IMR-90 (cell line): ENCODE results near the gene FRMD5. TPM values are rescaled to one million over a fixed set of nuclear protein-coding genes. Genes with fewer than 3 reads are reported as not detected.

ENCODE experiments used
- ATAC-seq: fragments of 200-7000 bp; cut with Tn5 transposase; 2 replicates; pipeline ENCODE4 v1.9.1; 2020; ENCODE audit warnings: low read depth, mild to moderate bottlenecking, moderate library complexity
- BruUV-seq: library from RNA; stranded (reverse); fragments of 400-500 nt; replicated peaks from 2 replicates; lab custom pipeline; 2021; lab: Mats Ljungman, UMichigan
- CTCF ChIA-PET: fragments of 300-600 bp; formaldehyde crosslinking; extraction: SDS; loops from one replicate; lab custom pipeline; 2021; ENCODE audit warnings: antibody characterized with exemption; lab: Yijun Ruan, JAX
- POLR2A ChIA-PET: fragments of 300-600 bp; sonication (Branson Sonifier 250); formaldehyde crosslinking; loops from one replicate; lab custom pipeline; 2022; ENCODE audit warnings: antibody characterized with exemption; ENCODE audit not compliant: unreplicated experiment; lab: Charles Lee
- DNase-seq: peaks from one replicate; pipeline ENCODE4 v3.0.0; 2013
- H2AFZ ChIP-seq: replicated peaks from 2 replicates; pipeline ENCODE3; 2013; ENCODE audit warnings: low read length, mild to moderate bottlenecking; ENCODE audit not compliant: poor library complexity
- H2AK5ac ChIP-seq: 2 replicates; pipeline ENCODE4 v1.6.1; 2013; ENCODE audit warnings: low read depth, low read length, inconsistent platforms
- H2AK9ac ChIP-seq: replicated peaks from 2 replicates; pipeline ENCODE3; 2013; ENCODE audit warnings: mild to moderate bottlenecking, low read depth, low read length, moderate library complexity; ENCODE audit not compliant: poor library complexity
- H2BK120ac ChIP-seq: 2 replicates; pipeline ENCODE4 v1.6.1; 2013; ENCODE audit warnings: low read depth, low read length, inconsistent platforms
- H2BK15ac ChIP-seq: 3 replicates; pipeline ENCODE4 v1.6.1; 2013; ENCODE audit warnings: low read depth, low read length, inconsistent platforms
- H2BK20ac ChIP-seq: 2 replicates; pipeline ENCODE4 v1.6.1; 2013; ENCODE audit warnings: low read depth, mild to moderate bottlenecking, inconsistent platforms, low read length, moderate library complexity
- H2BK5ac ChIP-seq: 2 replicates; pipeline ENCODE4 v1.6.1; 2013; ENCODE audit warnings: mild to moderate bottlenecking, low read depth, low read length, inconsistent platforms; ENCODE audit not compliant: poor library complexity, severe bottlenecking
- H3K14ac ChIP-seq: replicated peaks from 2 replicates; pipeline ENCODE4 v1.6.1; 2013; ENCODE audit warnings: low read depth, low read length, inconsistent platforms
- H3K18ac ChIP-seq: 2 replicates; pipeline ENCODE4 v1.6.1; 2013; ENCODE audit warnings: low read depth, low read length, control low read depth
- H3K23ac ChIP-seq: 2 replicates; pipeline ENCODE4 v1.6.1; 2013; ENCODE audit warnings: low read depth, low read length, inconsistent platforms
- H3K27ac ChIP-seq: 2 replicates; pipeline ENCODE4 v1.5.1; 2013; ENCODE audit warnings: mild to moderate bottlenecking, control low read depth, low read length; ENCODE audit not compliant: insufficient read depth
- H3K27me3 ChIP-seq: 2 replicates; pipeline ENCODE4 v1.6.1; 2013; ENCODE audit warnings: low read length; ENCODE audit not compliant: control insufficient read depth, insufficient read depth
- H3K36me3 ChIP-seq: 2 replicates; pipeline ENCODE4 v1.6.1; 2013; ENCODE audit warnings: low read length, mixed read lengths; ENCODE audit not compliant: control insufficient read depth, insufficient read depth
- H3K4ac ChIP-seq: 2 replicates; pipeline ENCODE4 v1.6.1; 2013; ENCODE audit warnings: low read depth, low read length, inconsistent platforms
- H3K4me1 ChIP-seq: 2 replicates; pipeline ENCODE4 v1.6.1; 2013; ENCODE audit warnings: low read length, mixed read lengths; ENCODE audit not compliant: control insufficient read depth, insufficient read depth
- H3K4me2 ChIP-seq: 2 replicates; pipeline ENCODE4 v1.6.1; 2013; ENCODE audit warnings: low read depth, mild to moderate bottlenecking, control low read depth, low read length, moderate library complexity
- H3K4me3 ChIP-seq: 2 replicates; pipeline ENCODE4 v1.5.1; 2013; ENCODE audit warnings: low read depth, mild to moderate bottlenecking, control low read depth, low read length, moderate library complexity; ENCODE audit not compliant: insufficient read depth
- H3K56ac ChIP-seq: 2 replicates; pipeline ENCODE4 v1.6.1; 2013; ENCODE audit warnings: low read length, inconsistent platforms; ENCODE audit not compliant: insufficient read depth; ENCODE audit errors: extremely low read depth
- H3K79me1 ChIP-seq, 2 experiments: 2 replicates each; pipeline ENCODE4 v1.6.1; 2013; ENCODE audit warnings: low read length in 2 of 2, inconsistent platforms in 1 of 2, low read depth in 1 of 2
- H3K9ac ChIP-seq: 2 replicates; pipeline ENCODE4 v1.6.1; 2013; ENCODE audit warnings: low read depth, low read length, control low read depth
- H3K9me1 ChIP-seq: 2 replicates; pipeline ENCODE4 v1.6.1; 2013; ENCODE audit warnings: low read length, inconsistent platforms; ENCODE audit not compliant: insufficient read depth
- H3K9me3 ChIP-seq: 2 replicates; pipeline ENCODE4 v1.6.1; 2013; ENCODE audit warnings: low read length; ENCODE audit not compliant: control insufficient read depth, insufficient read depth
- H4K20me1 ChIP-seq: 2 replicates; pipeline ENCODE4 v1.6.1; 2013; ENCODE audit warnings: low read length, inconsistent platforms; ENCODE audit not compliant: insufficient read depth
- H4K5ac ChIP-seq: 2 replicates; pipeline ENCODE4 v1.6.1; 2013; ENCODE audit warnings: mild to moderate bottlenecking, low read depth, low read length, control low read depth
- H4K8ac ChIP-seq, 2 experiments: 2 replicates each; pipeline ENCODE4 v1.6.1; 2013; ENCODE audit warnings: low read depth in 2 of 2, low read length in 2 of 2, control low read depth in 1 of 2, inconsistent platforms in 1 of 2
- H4K91ac ChIP-seq: 2 replicates; pipeline ENCODE4 v1.6.1; 2013; ENCODE audit warnings: low read depth, low read length, inconsistent platforms; ENCODE audit not compliant: insufficient read depth
- MAFK ChIP-seq: IDR thresholded peaks from 2 replicates; pipeline ENCODE4 v1.6.1; 2012; ENCODE audit warnings: low read depth, low read length, improper control_type of control experiment
- SMC3 ChIP-seq: fragments of 150-350 bp; IDR thresholded peaks from 2 replicates; pipeline ENCODE4 v1.6.1; 2016; ENCODE audit warnings: low read depth, mild to moderate bottlenecking, antibody characterized with exemption, low read length, moderate library complexity
- dilution Hi-C: fragments of 300-500 bp; cut with HindIII; formaldehyde crosslinking; loops from one replicate; pipeline ENCODE4 v1.14.3; 2018; ENCODE audit warnings: low sequenced_read_pairs; ENCODE audit not compliant: unreplicated experiment
- in situ Hi-C: fragments of 300-500 bp; cut with MboI; formaldehyde crosslinking; loops from 3 replicates; pipeline ENCODE4 v1.14.3; 2019; ENCODE audit warnings: low sequenced_read_pairs, inconsistent platforms, mixed read lengths
- intact Hi-C: fragments of 100-400 bp; cut with micrococcal nuclease; formaldehyde crosslinking; loops from 2 replicates; pipeline ENCODE4 v1.10.0; 2022
- polyA plus RNA-seq, 3 experiments: library from polyadenylated mRNA; depleted of rRNA; stranded (reverse); fragments of >200 nt; gene quantifications; 2 replicates each; pipeline ENCODE4 v1.2.3, GENCODE V29; 2012; ENCODE audit warnings: low replicate concordance in 1 of 3
- total RNA-seq: library from RNA; depleted of rRNA; stranded (reverse); fragments of >200 nt; gene quantifications from 2 replicates; pipeline ENCODE4 v1.2.3, GENCODE V29; 2012

FRMD5 gene
- total and polyA plus RNA-seq, 2 of the 4 experiments (the other 2 are of a cell fraction) = 4.1 to 5.4 TPM

- BruUV-seq = no TSS peak
- H2AFZ ChIP-seq = no peak overlapping the region
- no peaks in the 10 kb centered on the region for H3K9me3 ChIP-seq
- no peak overlapping the region for H3K4ac ChIP-seq
- H2BK20ac ChIP-seq = no peak overlapping the region
- no peaks in the 10 kb centered on the region for H4K20me1 ChIP-seq
- H2AK9ac ChIP-seq = no peak overlapping the region
- DNase-seq = no peak
- H3K9me1 ChIP-seq = no peaks in the 10 kb centered on the region
- no peak overlapping the region for H3K9ac ChIP-seq
- POLR2A ChIA-PET = interaction anchor here (0.7 kb wide), 1 partner anchor 227 kb away, joined by 3 read pairs; no protein-coding TSS in a partner anchor
- no peaks in the 10 kb centered on the region for H3K4me1 ChIP-seq
- H4K8ac ChIP-seq = no peak overlapping the region
- no peak overlapping the region for H2BK5ac ChIP-seq
- H3K23ac ChIP-seq = no peak overlapping the region
- intact Hi-C loops (no loop called here), dilution Hi-C loops (no loop called here), in situ Hi-C loops (no loop called here)
- ATAC-seq = no peak
- no peak overlapping the region for H3K56ac ChIP-seq
- H4K5ac ChIP-seq = no peak overlapping the region
- no peaks in the 10 kb centered on the region for H3K36me3 ChIP-seq
- no peak overlapping the region for H2BK120ac ChIP-seq
- no peak overlapping the region for H2BK15ac ChIP-seq
- H2AK5ac ChIP-seq = no peak overlapping the region
- H3K79me1 ChIP-seq = peaks cover 4 to 8% of the 10 kb centered on the region in 2 experiments; a peak in 2 of 4 replicates
- CTCF ChIA-PET = interaction anchor here (0.6 kb wide), 1 partner anchor 63 kb away, joined by 3 read pairs; no protein-coding TSS in a partner anchor
- H3K4me2 ChIP-seq = no peak overlapping the region
- H3K14ac ChIP-seq = no peak overlapping the region
- TF ChIP-seq SMC3 (no peak), MAFK (peak; percentile 59)
- no peak overlapping the region for H3K27ac ChIP-seq
- H3K4me3 ChIP-seq = no peak overlapping the region
- H3K27me3 ChIP-seq = no peaks in the 10 kb centered on the region
- H4K91ac ChIP-seq = no peak overlapping the region
- no peak overlapping the region for H3K18ac ChIP-seq
These were observed 66.6 kb downstream of the FRMD5 start for GRCh38 chr15:44128443-44128842.
